ENCODE data around the gene M1AP.

M1AP gene

GRCh38 chr2:74593826-74594772, 54.0 kb downstream of the M1AP start:
- DNase-seq: no peak

- DNase-seq: no peak
Observed at GRCh38 chr2:74588664-74589063, 59.5 kb downstream of the M1AP start.

GRCh38 chr2:74587664-74588277, 60.4 kb downstream of the M1AP start:
- peak; percentile 85 for DNase-seq

- DNase-seq: no peak
Observed at GRCh38 chr2:74585406-74586185, 62.5 kb downstream of the M1AP start.

- no peak for DNase-seq
Observed at GRCh38 chr2:74584088-74584645, 64.0 kb downstream of the M1AP start.

- DNase-seq: no peak
Observed at GRCh38 chr2:74583504-74583903, 64.6 kb downstream of the M1AP start.

- DNase-seq: no peak
Observed at GRCh38 chr2:74582184-74582583, 65.9 kb downstream of the M1AP start.

- no peak for DNase-seq
Observed at GRCh38 chr2:74581463-74581862, 66.7 kb downstream of the M1AP start.

GRCh38 chr2:74578408-74578807, 69.7 kb downstream of the M1AP start:
- no peak for DNase-seq

- peak; percentile 8 for DNase-seq
Observed at GRCh38 chr2:74577448-74577847, 70.7 kb downstream of the M1AP start.

- DNase-seq: no peak
Observed at GRCh38 chr2:74576863-74577229, 71.3 kb downstream of the M1AP start.

- DNase-seq: no peak
Observed at GRCh38 chr2:74576211-74576862, 71.8 kb downstream of the M1AP start.

- DNase-seq: no peak
Observed at GRCh38 chr2:74575320-74575719, 72.8 kb downstream of the M1AP start.

- DNase-seq: no peak
Observed at GRCh38 chr2:74573747-74574562, 74.2 kb downstream of the M1AP start.

- DNase-seq: peak; percentile 17
Observed at GRCh38 chr2:74572178-74572925, 75.8 kb downstream of the M1AP start.

- no peak for DNase-seq
Observed at GRCh38 chr2:74571058-74571457, 77.1 kb downstream of the M1AP start.

- no peak for DNase-seq
Observed at GRCh38 chr2:74569686-74570085, 78.4 kb downstream of the M1AP start.

GRCh38 chr2:74567881-74568280, 80.2 kb downstream of the M1AP start:
- DNase-seq: no peak

GRCh38 chr2:74566754-74567085, 81.4 kb downstream of the M1AP start:
- DNase-seq: no peak

GRCh38 chr2:74566076-74566753, 81.9 kb downstream of the M1AP start:
- no peak for DNase-seq

GRCh38 chr2:74564222-74564621, 83.9 kb downstream of the M1AP start:
- DNase-seq: no peak
